HG03469 (cell line): ENCODE results near the gene BBX.

ENCODE experiments used
- ATAC-seq: cut with Tn5 transposase; IDR thresholded peaks from one replicate; pipeline ENCODE4 v1.9.1; 2021; ENCODE audit warnings: mild to moderate bottlenecking, moderate library complexity, moderate number of reproducible peaks; ENCODE audit not compliant: unreplicated experiment

Gene BBX

GRCh38 chr3:107596639-107597038, 73.9 kb downstream of the BBX start:
- no peak for ATAC-seq

- peak; percentile 84 for ATAC-seq
Measured at GRCh38 chr3:107598926-107599771, 76.4 kb downstream of the BBX start.

- no peak for ATAC-seq
Measured at GRCh38 chr3:107599772-107600145, 77.0 kb downstream of the BBX start.

- no peak for ATAC-seq
Measured at GRCh38 chr3:107600780-107601179, 78.0 kb downstream of the BBX start.

GRCh38 chr3:107604057-107604822, 81.5 kb downstream of the BBX start:
- no peak for ATAC-seq

GRCh38 chr3:107611775-107612469, 89.2 kb downstream of the BBX start:
- no peak for ATAC-seq

- ATAC-seq: no peak
Measured at GRCh38 chr3:107612664-107613084, 89.9 kb downstream of the BBX start.

GRCh38 chr3:107619549-107619948, 96.8 kb downstream of the BBX start:
- ATAC-seq: no peak

GRCh38 chr3:107620534-107620933, 97.8 kb downstream of the BBX start:
- no peak for ATAC-seq

GRCh38 chr3:107621465-107621864, 98.7 kb downstream of the BBX start:
- ATAC-seq: no peak

GRCh38 chr3:107627962-107628542, 105.3 kb downstream of the BBX start:
- ATAC-seq: no peak

GRCh38 chr3:107629566-107629965, 106.8 kb downstream of the BBX start:
- no peak for ATAC-seq

GRCh38 chr3:107630779-107631178, 108.0 kb downstream of the BBX start:
- no peak for ATAC-seq

- no peak for ATAC-seq
Measured at GRCh38 chr3:107632576-107632975, 109.8 kb downstream of the BBX start.

GRCh38 chr3:107633327-107634098, 110.8 kb downstream of the BBX start:
- ATAC-seq: peak; percentile 94

GRCh38 chr3:107634099-107634489, 111.3 kb downstream of the BBX start:
- ATAC-seq: no peak

- ATAC-seq: no peak
Measured at GRCh38 chr3:107637416-107638183, 114.8 kb downstream of the BBX start.

- peak; percentile 66 for ATAC-seq
Measured at GRCh38 chr3:107641572-107642307, 119.0 kb downstream of the BBX start.
